WERI-Rb-1 (cell line): Measurements from ENCODE around the gene ZNF341.
A peak's percentile ranks its signal among the peaks of the same experiment; 100 is the strongest.

Source experiments
- DNase-seq: peaks from one replicate; pipeline ENCODE4 v3.0.0-alpha.2; 2020
- H3K27ac ChIP-seq: fragments of 250-450 bp; sonication (Bioruptor Pico); 2 replicates; pipeline ENCODE4 v1.5.1; 2020; ENCODE audit warnings: mild to moderate bottlenecking, moderate library complexity
- H3K27me3 ChIP-seq: fragments of 250-450 bp; sonication (Bioruptor Pico); 2 replicates; pipeline ENCODE4 v1.5.1; 2021; ENCODE audit warnings: mild to moderate bottlenecking, low read depth, moderate library complexity; ENCODE audit not compliant: insufficient read depth, severe bottlenecking
- H3K36me3 ChIP-seq: fragments of 250-450 bp; sonication (Bioruptor Pico); 2 replicates; pipeline ENCODE4 v1.5.1; 2020; ENCODE audit warnings: mild to moderate bottlenecking, moderate library complexity
- H3K4me3 ChIP-seq: 2 replicates; pipeline ENCODE4 v1.5.1; 2011; ENCODE audit warnings: low read depth, mild to moderate bottlenecking, control low read depth, low read length
- H3K9me3 ChIP-seq: fragments of 250-450 bp; sonication (Bioruptor Pico); 2 replicates; pipeline ENCODE4 v1.5.1; 2021; ENCODE audit warnings: mild to moderate bottlenecking, moderate library complexity; ENCODE audit not compliant: severe bottlenecking
- TF ChIP-seq, protein P1 (sequence below): IDR thresholded peaks from 2 replicates; pipeline ENCODE4 v1.5.1; 2011; ENCODE audit warnings: low read depth, mild to moderate bottlenecking, control low read depth, inconsistent platforms, low read length

ZNF341 gene

DNA sequence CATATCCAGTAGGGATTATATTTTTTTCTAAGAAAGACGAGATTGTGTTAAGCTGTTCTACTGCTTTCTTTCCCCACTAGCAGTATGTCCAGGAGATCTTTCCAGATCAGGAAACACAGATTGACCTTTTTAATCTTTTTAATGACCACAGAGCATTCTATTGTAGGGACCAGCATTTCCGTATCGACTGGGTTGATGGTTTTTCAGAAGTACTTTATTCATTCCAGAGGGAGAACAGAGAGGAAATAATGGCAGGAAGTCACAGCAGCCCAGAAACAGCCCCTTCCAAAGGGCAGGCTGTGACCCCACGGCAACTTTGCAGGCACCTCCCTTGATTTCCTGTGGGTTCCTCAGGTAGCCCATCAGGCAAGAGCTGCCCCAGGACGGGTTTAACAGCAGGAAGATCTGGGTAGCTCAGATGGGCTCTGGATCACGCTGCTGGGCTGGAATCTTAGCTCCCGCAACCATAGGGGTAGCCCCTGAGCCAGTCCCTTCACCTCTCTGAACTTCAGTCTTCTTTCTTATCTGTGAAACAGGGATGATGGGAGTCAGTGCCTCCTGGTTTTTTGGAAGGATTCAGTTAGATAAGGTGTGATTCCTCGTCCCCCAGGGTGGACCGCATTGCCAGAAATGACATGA lies 55.6 kb downstream of the ZNF341 start:
- H3K4me3 ChIP-seq: no peak overlapping the region
- DNase-seq: no peak
- H3K36me3 ChIP-seq: no peaks in the 10 kb centered on the region
- TF ChIP-seq, protein P1, sequence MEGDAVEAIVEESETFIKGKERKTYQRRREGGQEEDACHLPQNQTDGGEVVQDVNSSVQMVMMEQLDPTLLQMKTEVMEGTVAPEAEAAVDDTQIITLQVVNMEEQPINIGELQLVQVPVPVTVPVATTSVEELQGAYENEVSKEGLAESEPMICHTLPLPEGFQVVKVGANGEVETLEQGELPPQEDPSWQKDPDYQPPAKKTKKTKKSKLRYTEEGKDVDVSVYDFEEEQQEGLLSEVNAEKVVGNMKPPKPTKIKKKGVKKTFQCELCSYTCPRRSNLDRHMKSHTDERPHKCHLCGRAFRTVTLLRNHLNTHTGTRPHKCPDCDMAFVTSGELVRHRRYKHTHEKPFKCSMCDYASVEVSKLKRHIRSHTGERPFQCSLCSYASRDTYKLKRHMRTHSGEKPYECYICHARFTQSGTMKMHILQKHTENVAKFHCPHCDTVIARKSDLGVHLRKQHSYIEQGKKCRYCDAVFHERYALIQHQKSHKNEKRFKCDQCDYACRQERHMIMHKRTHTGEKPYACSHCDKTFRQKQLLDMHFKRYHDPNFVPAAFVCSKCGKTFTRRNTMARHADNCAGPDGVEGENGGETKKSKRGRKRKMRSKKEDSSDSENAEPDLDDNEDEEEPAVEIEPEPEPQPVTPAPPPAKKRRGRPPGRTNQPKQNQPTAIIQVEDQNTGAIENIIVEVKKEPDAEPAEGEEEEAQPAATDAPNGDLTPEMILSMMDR: no peak
- H3K27me3 ChIP-seq: no peaks in the 10 kb centered on the region
- no peaks in the 10 kb centered on the region for H3K9me3 ChIP-seq
- no peak overlapping the region for H3K27ac ChIP-seq

- Histone ChIP-seq H3K4me3 (no peak overlapping the region), H3K36me3 (no peaks in the 10 kb centered on the region), H3K27me3 (no peaks in the 10 kb centered on the region), H3K27ac (no peak overlapping the region), H3K9me3 (no peaks in the 10 kb centered on the region)
- DNase-seq: no peak
- TF ChIP-seq, protein P1: no peak
Measured at GRCh38 chr20:33788351-33789049, 56.7 kb downstream of the ZNF341 start.

GRCh38 chr20:33789109-33789857 lies 57.5 kb downstream of the ZNF341 start:
- TF ChIP-seq, protein P1: no peak
- no peaks in the 10 kb centered on the region for H3K27me3 ChIP-seq
- H3K4me3 ChIP-seq: no peak overlapping the region
- DNase-seq: no peak
- no peak overlapping the region for H3K27ac ChIP-seq
- no peaks in the 10 kb centered on the region for H3K36me3 ChIP-seq
- H3K9me3 ChIP-seq: no peaks in the 10 kb centered on the region

- no peak for DNase-seq
- Histone ChIP-seq H3K27ac (no peak overlapping the region), H3K4me3 (no peak overlapping the region)
Measured at GRCh38 chr20:33789858-33790182, 58.0 kb downstream of the ZNF341 start.

GRCh38 chr20:33790566-33790965 lies 58.8 kb downstream of the ZNF341 start:
- Histone ChIP-seq H3K27me3 (no peaks in the 10 kb centered on the region), H3K27ac (no peak overlapping the region)

More at GRCh38 chr20:33789858-33790182, 58.0 kb downstream of the ZNF341 start:
- Histone ChIP-seq H3K27me3 (no peaks in the 10 kb centered on the region), H3K9me3 (no peaks in the 10 kb centered on the region), H3K36me3 (no peaks in the 10 kb centered on the region)
- TF ChIP-seq, protein P1: no peak

More at GRCh38 chr20:33790566-33790965, 58.8 kb downstream of the ZNF341 start:
- H3K4me3 ChIP-seq: no peak overlapping the region
- no peaks in the 10 kb centered on the region for H3K36me3 ChIP-seq
- DNase-seq: peak; percentile 49
- no peaks in the 10 kb centered on the region for H3K9me3 ChIP-seq
- TF ChIP-seq, protein P1: no peak
